Fibroblast of peridontal ligament (primary cell): ENCODE measurements around the gene SPECC1L.

ENCODE experiments used
- DNase-seq: peaks from one replicate; pipeline ENCODE4 v3.0.0-alpha.2; 2010; ENCODE audit errors: extremely low read depth

Gene SPECC1L

GRCh38 chr22:24428751-24429410 lies 158.2 kb downstream of the SPECC1L start:
- DNase-seq, result no peak

GRCh38 chr22:24429411-24430365 lies 159.1 kb downstream of the SPECC1L start:
- DNase-seq, result peak; percentile 50

- DNase-seq, result no peak
These were observed 160.0 kb downstream of the SPECC1L start for GRCh38 chr22:24430431-24431308.

GRCh38 chr22:24431309-24432034 lies 160.8 kb downstream of the SPECC1L start:
- no peak for DNase-seq

GRCh38 chr22:24432059-24432853 lies 161.6 kb downstream of the SPECC1L start:
- peak; percentile 43 for DNase-seq

- no peak for DNase-seq
These were observed 162.6 kb downstream of the SPECC1L start for GRCh38 chr22:24433001-24433827.

- DNase-seq, result peak; percentile 31
These were observed 163.3 kb downstream of the SPECC1L start for GRCh38 chr22:24433828-24434470.

- DNase-seq, result peak; percentile 27
These were observed 164.1 kb downstream of the SPECC1L start for GRCh38 chr22:24434471-24435322.

GRCh38 chr22:24435323-24435645 lies 164.7 kb downstream of the SPECC1L start:
- no peak for DNase-seq

- peak; percentile 33 for DNase-seq
These were observed 165.3 kb downstream of the SPECC1L start for GRCh38 chr22:24435861-24436371.

GRCh38 chr22:24436553-24436952 lies 165.9 kb downstream of the SPECC1L start:
- no peak for DNase-seq

- DNase-seq, result no peak
These were observed 166.5 kb downstream of the SPECC1L start for GRCh38 chr22:24437091-24437490.

- DNase-seq, result no peak
These were observed 167.2 kb downstream of the SPECC1L start for GRCh38 chr22:24437741-24438328.

- DNase-seq, result no peak
These were observed 169.7 kb downstream of the SPECC1L start for GRCh38 chr22:24440270-24440717.

GRCh38 chr22:24440718-24441405 lies 170.2 kb downstream of the SPECC1L start:
- DNase-seq, result no peak

GRCh38 chr22:24441406-24442351 lies 171.0 kb downstream of the SPECC1L start:
- no peak for DNase-seq
